RWPE2 (cell line): Measurements from ENCODE around the gene ILF2.
"Not testable (repeated sequence)": the region's sequence is repeated elsewhere in the genome, so short reads cannot be mapped to it uniquely, and the experiment has no call there.

Source experiments
- ATAC-seq: fragments of 200-7000 bp; cut with Tn5 transposase; 3 replicates; pipeline ENCODE4 v1.9.1; 2021; ENCODE audit warnings: low read depth
- DNase-seq: peaks from one replicate; pipeline ENCODE4 v3.0.0-alpha.2; 2020; ENCODE audit warnings: low spot score
- H3K27ac ChIP-seq: fragments of 450-650 bp; 2 replicates; pipeline ENCODE4 v1.5.1; 2017; ENCODE audit warnings: mild to moderate bottlenecking; ENCODE audit not compliant: poor library complexity, severe bottlenecking
- H3K27me3 ChIP-seq: fragments of 250-450 bp; sonication (Bioruptor Pico); 2 replicates; pipeline ENCODE4 v1.5.1; 2021; ENCODE audit warnings: mild to moderate bottlenecking, moderate library complexity; ENCODE audit not compliant: insufficient read depth, poor library complexity, severe bottlenecking
- H3K36me3 ChIP-seq: fragments of 250-450 bp; sonication (Bioruptor Pico); 2 replicates; pipeline ENCODE4 v1.5.1; 2020; ENCODE audit warnings: low read depth, mild to moderate bottlenecking, moderate library complexity
- H3K4me1 ChIP-seq: fragments of 250-450 bp; sonication (Bioruptor Pico); 2 replicates; pipeline ENCODE4 v1.5.1; 2021; ENCODE audit warnings: mild to moderate bottlenecking, moderate library complexity; ENCODE audit not compliant: insufficient read depth, poor library complexity, severe bottlenecking
- H3K4me3 ChIP-seq: fragments of 250-450 bp; sonication (Bioruptor Pico); 2 replicates; pipeline ENCODE4 v1.5.1; 2021; ENCODE audit warnings: mild to moderate bottlenecking, moderate library complexity; ENCODE audit not compliant: severe bottlenecking
- H3K9me3 ChIP-seq: fragments of 250-450 bp; sonication (Bioruptor Pico); 2 replicates; pipeline ENCODE4 v1.5.1; 2021; ENCODE audit warnings: mild to moderate bottlenecking, moderate library complexity; ENCODE audit not compliant: severe bottlenecking
- CTCF ChIP-seq: fragments of 450-650 bp; IDR thresholded peaks from one replicate; pipeline ENCODE4 v1.5.1; 2017; ENCODE audit warnings: mild to moderate bottlenecking, moderate library complexity; ENCODE audit not compliant: poor library complexity, severe bottlenecking

The ILF2 gene

GRCh38 chr1:153679337-153680119, 8.7 kb upstream of the ILF2 start:
- Histone ChIP-seq H3K27me3 (peaks cover 33% of the 10 kb centered on the region), H3K27ac (no peak overlapping the region), H3K9me3 (no peaks in the 10 kb centered on the region), H3K4me1 (no peaks in the 10 kb centered on the region), H3K36me3 (no peaks in the 10 kb centered on the region), H3K4me3 (peak overlapping the region; percentile 27)
- peak; percentile 58 for ATAC-seq
- no peak for TF ChIP-seq CTCF
- DNase-seq: no peak

- TF ChIP-seq CTCF: no peak
- DNase-seq (no peak), ATAC-seq (peak; percentile 62)
- Histone ChIP-seq H3K4me1 (no peaks in the 10 kb centered on the region), H3K27me3 (peaks cover 33% of the 10 kb centered on the region), H3K36me3 (no peaks in the 10 kb centered on the region), H3K27ac (no peak within 1 kb of the TSS), H3K9me3 (no peaks in the 10 kb centered on the region), H3K4me3 (peak within 1 kb of the TSS; percentile 27)
These were observed 7.9 kb upstream of the ILF2 start, which contains the start of gene NPR1 for GRCh38 chr1:153678519-153679336. Gene NPR1 (plus strand): TSS chr1:153678688. CDS start chr1:153679109, 421 bp downstream.

DNA sequence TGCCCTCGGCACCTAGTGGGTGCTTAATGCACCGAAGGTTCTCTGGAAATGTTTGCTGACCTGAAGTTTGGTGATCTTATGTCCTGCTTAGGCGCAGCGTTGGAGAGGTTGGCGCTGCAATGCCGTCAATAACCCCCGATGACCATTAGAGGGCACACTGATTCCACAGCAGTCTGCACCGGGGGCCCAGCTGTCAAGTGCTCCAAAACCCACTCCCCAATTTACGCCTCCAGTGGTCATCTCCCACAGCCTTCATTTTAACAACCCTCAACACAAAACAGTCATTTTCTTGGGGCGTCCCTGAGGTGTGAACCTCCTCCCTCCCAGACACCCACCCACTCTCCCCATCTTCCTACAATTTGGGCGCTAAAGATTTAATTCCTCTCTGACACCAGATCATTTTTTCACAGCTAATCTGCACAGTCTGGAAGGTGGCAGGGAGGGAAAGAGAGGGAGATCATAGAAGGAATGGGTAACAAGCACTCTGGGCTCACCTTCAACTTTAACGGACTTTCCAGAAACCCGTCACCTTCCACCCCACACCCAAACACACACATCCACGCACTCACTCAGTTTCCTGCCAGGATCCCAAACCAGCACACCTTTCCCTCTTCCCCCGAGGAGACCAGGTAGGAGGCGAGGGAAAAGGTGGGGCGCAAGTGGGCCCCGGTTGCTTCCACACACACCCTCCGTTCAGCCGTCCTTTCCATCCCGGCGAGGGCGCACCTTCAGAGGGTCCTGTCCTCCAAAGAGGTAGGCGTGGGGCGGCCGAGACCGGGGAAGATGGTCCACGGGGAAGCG, 7.1 kb upstream of the ILF2 start:
- peaks cover 33% of the 10 kb centered on the region for H3K27me3 ChIP-seq
- no peaks in the 10 kb centered on the region for H3K4me1 ChIP-seq
- H3K9me3 ChIP-seq: no peaks in the 10 kb centered on the region
- ATAC-seq: peak; percentile 55; the same call in 2 of the 3 replicates
- H3K36me3 ChIP-seq: no peaks in the 10 kb centered on the region
- peak overlapping the region; percentile 27 for H3K4me3 ChIP-seq
- no peak overlapping the region for H3K27ac ChIP-seq
- peak; percentile 94 for TF ChIP-seq CTCF
- no peak for DNase-seq

GRCh38 chr1:153673511-153673910, 2.7 kb upstream of the ILF2 start:
- peaks cover 8% of the 10 kb centered on the region for H3K27me3 ChIP-seq
- no peak for ATAC-seq
- H3K4me3 ChIP-seq: no peak overlapping the region
- H3K36me3 ChIP-seq: peaks cover 17% of the 10 kb centered on the region
- H3K27ac ChIP-seq: no peak overlapping the region
- DNase-seq: no peak
- TF ChIP-seq CTCF: no peak
- H3K9me3 ChIP-seq: no peaks in the 10 kb centered on the region
- no peaks in the 10 kb centered on the region for H3K4me1 ChIP-seq

DNA sequence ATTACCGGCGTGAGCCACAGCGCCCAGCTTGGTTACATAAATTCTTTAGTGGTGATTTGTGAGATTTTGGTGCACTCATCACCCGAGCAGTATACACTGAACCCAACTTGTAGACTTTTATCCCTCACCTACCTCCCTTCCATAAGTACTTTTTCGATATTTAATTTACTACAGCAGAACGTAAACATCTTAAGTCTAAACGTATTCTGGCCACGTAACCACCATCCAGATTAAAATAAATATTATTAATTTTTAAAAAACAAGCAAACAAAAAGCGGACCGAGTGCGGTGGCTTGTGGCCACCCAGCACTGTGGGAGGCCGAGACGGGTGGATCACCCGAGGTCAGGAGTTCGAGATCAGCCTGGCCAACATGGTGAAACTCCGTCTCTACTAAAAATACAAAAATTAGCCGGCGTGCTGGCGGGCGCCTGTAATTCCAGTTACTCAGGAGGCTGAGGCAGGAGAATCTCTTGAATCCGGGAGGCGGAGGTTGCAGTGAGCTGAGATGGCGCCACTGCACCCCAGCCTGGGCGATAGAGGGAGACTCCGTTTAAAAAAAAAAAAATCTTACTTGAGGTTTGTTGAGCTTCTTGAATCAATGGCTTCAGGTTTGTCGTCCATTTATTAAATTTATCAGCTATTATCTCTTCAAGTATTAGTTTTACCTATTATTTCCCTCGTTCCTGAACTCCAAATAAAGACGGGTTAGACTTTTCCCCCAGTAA, 998 bp upstream of the ILF2 start:
- H3K9me3 ChIP-seq, H3K27me3 ChIP-seq, H3K4me1 ChIP-seq, DNase-seq: not testable (repeated sequence)
- ATAC-seq: peak; percentile 74
- H3K4me3 ChIP-seq: peak overlapping the region; percentile 43
- H3K36me3 ChIP-seq: peaks cover 34% of the 10 kb centered on the region
- H3K27ac ChIP-seq: peak overlapping the region; percentile 74
